Sciatic nerve (tissue), 2 donors: ENCODE data around the gene IL13RA1. TPM values are rescaled to one million over a fixed set of nuclear protein-coding genes. Genes with fewer than 3 reads are reported as not detected.
"Not testable (repeated sequence)": the region's sequence is repeated elsewhere in the genome, so short reads cannot be mapped to it uniquely, and the experiment has no call there.

Source experiments
- ATAC-seq: fragments of 200-7000 bp; cut with Tn5 transposase; one replicate; pipeline ENCODE4 v1.9.1; 2020; ENCODE audit warnings: mild to moderate bottlenecking, moderate library complexity
- DNase-seq: peaks from one replicate; pipeline ENCODE4 v3.0.0-alpha.2; 2020; ENCODE audit warnings: low spot score
- intact Hi-C: fragments of 100-400 bp; cut with DNase I; formaldehyde crosslinking; loops from one replicate; pipeline ENCODE4 v1.14.2; 2022
- total RNA-seq: library from RNA; stranded (reverse); fragmentation: NEBNext Ultra II Directional; extraction: Animal tissue kit (Norgen Biotek cat#: 25700); gene quantifications from one replicate; pipeline ENCODE4 v1.2.1, GENCODE V29; 2021
- donor health status: DM: no; HTN: no; CAD: no.
- donor health status: DM: no; HTN: no; CAD: no.

The IL13RA1 gene
- total RNA-seq, 1 donor from 2014 or later = 55.9 TPM

DNA sequence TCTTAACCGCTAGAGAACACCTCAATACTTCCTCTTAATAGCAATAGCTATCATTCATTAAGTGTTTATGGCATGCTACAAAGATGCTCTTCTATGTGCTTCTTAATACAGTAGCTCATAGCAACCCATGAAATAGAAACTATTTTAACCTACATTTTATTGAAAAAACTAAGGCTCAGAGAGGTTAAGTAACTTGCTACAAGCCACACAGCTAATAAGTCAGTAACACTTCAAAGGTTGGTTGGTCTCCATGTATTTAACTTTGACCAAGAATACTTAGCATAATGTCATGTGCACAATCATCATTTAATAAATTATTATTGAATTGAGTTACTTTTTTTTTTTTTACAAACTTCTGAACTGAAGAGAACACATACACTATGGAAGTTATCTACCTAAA lies 36.1 kb downstream of the IL13RA1 start:
- DNase-seq (no peak), ATAC-seq (no peak)
- intact Hi-C loops = no loop called here

GRCh38 chrX:118764122-118764521 lies 36.7 kb downstream of the IL13RA1 start:
- ATAC-seq (no peak), DNase-seq (no peak)
- intact Hi-C loops = no loop called here

GRCh38 chrX:118770133-118770760 lies 42.8 kb downstream of the IL13RA1 start:
- ATAC-seq = peak; percentile 13
- intact Hi-C loops = no loop called here
- DNase-seq = no peak

GRCh38 chrX:118772051-118772450 lies 44.6 kb downstream of the IL13RA1 start:
- intact Hi-C loops = no loop called here
- DNase-seq (no peak), ATAC-seq (no peak)

GRCh38 chrX:118773782-118774181 lies 46.4 kb downstream of the IL13RA1 start:
- ATAC-seq (no peak), DNase-seq (no peak)
- intact Hi-C loops = no loop called here

- no peak for ATAC-seq
- intact Hi-C loops = no loop called here
Measured at GRCh38 chrX:118779581-118779980, 52.2 kb downstream of the IL13RA1 start.

GRCh38 chrX:118780509-118780908 lies 53.1 kb downstream of the IL13RA1 start:
- DNase-seq = no peak
- no peak for ATAC-seq
- intact Hi-C loops = no loop called here

More at GRCh38 chrX:118779581-118779980, 52.2 kb downstream of the IL13RA1 start:
- no peak for DNase-seq

DNA sequence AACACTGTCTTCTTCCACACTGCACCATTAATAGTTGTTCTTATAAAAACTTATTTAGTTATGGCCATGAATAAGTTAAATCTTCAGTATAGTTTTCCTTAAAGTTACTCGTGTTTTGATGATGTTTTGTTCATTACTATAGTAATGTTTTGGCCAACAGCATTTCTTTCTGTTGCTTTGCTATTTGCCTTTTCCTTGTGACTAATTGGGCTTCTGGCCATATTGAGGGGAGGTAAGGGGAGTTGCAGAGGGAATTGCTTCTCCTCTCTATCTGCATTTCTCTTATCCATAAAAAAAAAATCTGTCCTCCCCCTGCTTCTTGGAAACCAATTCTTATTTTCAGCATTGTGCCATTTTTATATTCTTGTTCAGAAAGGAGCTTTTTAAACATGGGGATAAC lies 53.5 kb downstream of the IL13RA1 start:
- ATAC-seq = no peak
- no peak for DNase-seq
- intact Hi-C loops = no loop called here

DNA sequence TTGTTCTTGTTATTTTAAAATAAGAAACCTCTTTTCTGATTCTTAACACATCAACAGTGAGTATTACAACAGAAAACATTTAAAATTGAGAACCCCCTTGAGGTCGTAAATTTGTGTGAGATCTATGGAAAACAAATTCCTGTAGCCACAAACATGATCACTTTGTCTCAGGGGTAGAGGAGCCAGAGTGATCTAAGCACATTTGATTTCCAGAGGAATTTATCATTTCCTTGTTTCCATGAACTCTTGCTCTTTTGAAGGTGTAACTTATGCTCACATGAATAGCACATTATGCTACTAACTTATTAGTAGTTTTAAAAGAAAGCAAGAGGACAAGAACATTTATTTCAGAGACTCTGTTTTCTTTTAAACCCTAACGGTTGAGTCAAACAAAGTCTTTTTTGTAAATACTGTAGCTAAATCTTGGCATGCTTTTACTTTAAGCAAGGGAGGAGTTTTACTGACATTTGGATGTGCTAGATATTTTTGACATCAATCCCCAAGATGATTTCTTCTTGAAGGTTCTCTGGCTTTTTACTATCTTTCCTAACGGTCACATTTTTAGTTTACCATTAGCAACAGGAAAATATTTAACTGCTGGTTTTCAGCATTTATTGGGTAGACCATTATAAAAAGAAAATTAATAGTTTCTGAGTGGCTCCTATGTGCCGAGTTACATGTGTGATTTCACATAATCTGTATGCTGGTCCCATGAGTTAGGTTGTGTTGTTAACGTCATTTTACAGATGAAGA lies 68.3 kb downstream of the IL13RA1 start:
- no peak for DNase-seq
- ATAC-seq = peak; percentile 62
- intact Hi-C loops = no loop called here

DNA sequence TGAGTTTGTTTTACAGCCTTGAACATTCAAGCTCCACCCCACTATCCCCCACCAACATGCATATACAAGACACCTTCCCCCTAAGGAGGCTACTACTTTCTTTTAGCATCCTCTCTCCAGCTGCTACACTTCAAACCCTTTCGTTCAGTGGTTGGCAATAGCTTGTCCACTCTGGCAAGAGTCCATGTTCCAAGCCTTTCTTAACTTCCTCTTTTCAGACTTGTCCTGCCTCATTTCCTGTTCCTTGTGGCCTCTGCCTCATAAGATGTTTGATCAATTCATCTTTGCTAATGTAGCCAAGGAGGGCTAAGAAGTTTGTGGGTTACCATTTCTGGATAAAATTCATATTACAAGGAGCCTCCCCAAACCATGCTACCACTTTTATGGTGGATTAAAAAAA lies 75.5 kb downstream of the IL13RA1 start:
- peak; percentile 32 for ATAC-seq
- no peak for DNase-seq
- intact Hi-C loops = no loop called here

DNA sequence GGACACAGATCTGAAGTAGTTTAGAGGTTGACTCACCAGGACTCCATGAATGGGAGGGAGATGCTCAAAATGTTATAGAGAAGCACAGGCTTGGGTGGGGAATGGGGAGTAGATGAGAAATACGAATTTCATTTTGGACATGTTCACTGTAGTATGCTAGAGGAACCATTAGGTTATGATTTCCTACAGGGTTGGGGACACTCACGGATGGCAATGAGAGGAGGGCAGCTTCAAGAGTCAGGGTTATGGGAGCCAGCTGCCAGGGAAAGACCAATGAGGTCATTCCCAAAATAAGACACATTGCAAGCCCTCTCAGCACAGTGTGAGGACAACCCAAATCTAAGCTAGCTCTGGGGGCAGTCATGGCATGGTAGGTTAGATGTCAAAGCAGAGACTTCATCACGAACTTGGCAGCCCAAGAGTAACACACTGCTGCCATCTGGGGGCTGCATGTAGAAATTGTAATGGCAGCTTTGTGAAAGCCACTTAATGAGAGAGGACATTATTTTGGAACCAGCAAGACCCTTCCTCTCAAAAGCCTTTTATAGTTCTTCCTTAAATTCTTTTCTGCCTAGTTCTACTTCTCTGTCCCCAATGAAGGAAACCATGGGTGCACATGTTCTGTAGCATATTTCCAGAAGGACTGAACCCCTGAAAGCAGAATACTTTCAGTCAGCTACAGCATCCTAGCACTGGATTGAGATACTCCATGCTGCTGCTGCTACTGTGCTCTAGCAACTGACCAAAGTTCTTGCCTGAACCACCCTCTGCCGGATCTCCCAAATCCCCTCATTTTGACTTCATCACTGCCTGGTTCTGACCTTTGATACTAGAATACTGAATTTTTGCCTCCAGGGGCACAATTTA lies 80.0 kb downstream of the IL13RA1 start:
- intact Hi-C loops = no loop called here
- ATAC-seq = peak; percentile 80
- DNase-seq = peak; percentile 64

DNA sequence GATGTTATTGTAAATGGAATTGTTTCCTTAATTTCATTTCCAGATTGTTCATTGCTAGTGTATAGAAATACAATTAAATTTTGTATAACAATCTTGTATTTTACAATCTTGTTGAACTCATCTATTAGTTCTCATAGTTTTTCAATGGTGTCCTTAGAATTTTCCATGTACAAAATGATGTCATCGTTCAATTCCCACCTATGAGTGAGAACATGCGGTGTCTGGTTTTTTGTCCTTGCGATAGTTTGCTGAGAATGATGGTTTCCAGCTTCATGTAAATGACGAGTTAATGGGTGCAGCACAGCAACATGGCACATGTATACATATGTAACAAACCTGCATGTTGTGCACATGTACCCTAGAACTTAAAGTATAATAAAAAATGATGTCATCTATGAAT lies 89.9 kb downstream of the IL13RA1 start:
- ATAC-seq, intact Hi-C loops, DNase-seq: not testable (repeated sequence)

DNA sequence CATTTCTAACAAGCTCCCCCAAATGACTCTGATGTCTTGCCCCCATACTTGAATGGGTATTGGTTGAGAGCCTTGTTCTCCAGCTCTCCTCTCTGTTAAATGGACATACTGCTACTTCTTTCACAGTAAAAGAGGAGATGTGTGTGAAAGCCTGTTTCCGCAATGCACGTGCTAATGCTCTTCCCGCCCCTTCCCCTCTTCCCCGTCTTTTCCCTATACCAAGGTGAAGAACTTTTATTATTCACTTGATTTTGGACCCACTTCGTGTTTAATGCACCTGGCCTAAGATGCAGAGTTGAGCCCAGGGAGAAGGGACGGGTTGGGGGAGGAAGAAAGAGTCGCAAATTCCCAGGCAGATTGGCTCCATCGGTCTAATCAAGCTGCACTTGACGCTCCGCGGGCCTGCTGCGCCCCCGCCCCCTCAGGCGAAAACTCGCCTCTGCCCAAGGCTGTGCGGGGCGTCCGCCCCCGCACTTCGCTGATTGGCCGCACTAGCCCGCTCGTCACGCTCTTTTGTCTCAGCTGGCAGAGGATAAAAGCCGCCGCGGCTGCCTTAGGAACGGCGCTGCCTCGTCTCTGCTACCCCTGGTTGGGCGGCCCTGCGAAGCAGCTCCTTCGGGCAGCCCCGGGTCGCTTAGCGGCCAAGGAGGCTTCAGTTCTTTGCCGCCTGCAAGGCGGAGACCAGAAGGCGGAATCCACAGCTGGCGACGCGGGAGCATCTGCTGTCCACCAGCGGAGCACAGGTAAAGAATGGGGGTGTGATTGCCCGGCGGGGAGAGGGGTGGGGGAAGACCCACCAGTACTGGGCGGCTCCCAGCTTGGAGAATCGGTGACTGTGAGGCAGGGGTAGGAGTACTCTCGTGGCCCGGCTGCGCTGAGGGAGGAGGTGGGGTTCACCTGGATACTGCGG lies 96.1 kb downstream of the IL13RA1 start, which contains the start of gene ZCCHC12:
Gene ZCCHC12 (plus strand): TSS at position 562 of the 910 bp plus-strand sequence. CDS start 1,421 bp downstream, outside the sequence.
- peak; percentile 61 for DNase-seq

DNA sequence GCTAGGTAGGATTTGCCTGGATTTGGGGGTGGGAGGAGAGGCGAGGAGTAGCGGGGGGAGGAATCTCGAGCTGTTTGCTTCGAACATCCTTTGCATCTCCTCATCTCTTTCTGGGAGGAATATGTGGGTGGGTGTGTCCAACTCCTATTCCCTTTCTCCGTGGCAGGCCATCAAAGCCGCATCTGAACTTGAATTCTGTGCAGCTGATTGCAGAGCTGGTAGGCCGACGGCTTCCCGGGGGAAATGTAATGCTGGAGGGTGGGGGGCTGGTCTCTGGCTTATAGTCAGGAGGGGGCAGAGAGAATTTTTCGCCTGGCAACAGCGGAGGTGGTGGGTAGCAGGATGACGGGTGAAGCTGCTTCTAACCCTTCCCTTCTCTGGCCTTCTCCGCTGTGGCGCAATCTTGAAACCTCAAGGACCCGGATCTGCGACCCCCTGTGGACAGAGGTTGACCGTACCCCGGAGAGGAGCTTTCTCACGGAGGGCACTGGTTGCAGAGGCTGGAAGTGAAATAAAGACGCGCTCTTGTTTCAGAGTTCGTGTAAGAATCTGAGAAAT lies 96.8 kb downstream of the IL13RA1 start:
- no peak for DNase-seq
- ATAC-seq = peak; percentile 38

More for the DNA sequence above, 96.1 kb downstream of the IL13RA1 start, which contains the start of gene ZCCHC12:
- peak; percentile 73 for ATAC-seq
- intact Hi-C loops = no loop called here

DNA sequence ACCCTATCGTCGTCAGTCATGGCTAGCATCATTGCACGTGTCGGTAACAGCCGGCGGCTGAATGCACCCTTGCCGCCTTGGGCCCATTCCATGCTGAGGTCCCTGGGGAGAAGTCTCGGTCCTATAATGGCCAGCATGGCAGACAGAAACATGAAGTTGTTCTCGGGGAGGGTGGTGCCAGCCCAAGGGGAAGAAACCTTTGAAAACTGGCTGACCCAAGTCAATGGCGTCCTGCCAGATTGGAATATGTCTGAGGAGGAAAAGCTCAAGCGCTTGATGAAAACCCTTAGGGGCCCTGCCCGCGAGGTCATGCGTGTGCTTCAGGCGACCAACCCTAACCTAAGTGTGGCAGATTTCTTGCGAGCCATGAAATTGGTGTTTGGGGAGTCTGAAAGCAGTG lies 97.8 kb downstream of the IL13RA1 start:
- intact Hi-C loops = no loop called here
- no peak for DNase-seq
- ATAC-seq = peak; percentile 21

More for the DNA sequence above, 96.8 kb downstream of the IL13RA1 start:
- intact Hi-C loops = no loop called here

GRCh38 chrX:118839334-118839958 lies 112.0 kb downstream of the IL13RA1 start:
- peak; percentile 92 for ATAC-seq
- DNase-seq = peak; percentile 92
- intact Hi-C loops = loop anchor here (5.0 kb wide), 1 partner anchor 802 kb away; no protein-coding TSS in a partner anchor
